GM04503 (cell line): ENCODE measurements around the gene DCC.

Source experiments
- DNase-seq: peaks from one replicate; pipeline ENCODE4 v3.0.0-alpha.2; 2012; ENCODE audit warnings: low read depth

The DCC gene

DNA sequence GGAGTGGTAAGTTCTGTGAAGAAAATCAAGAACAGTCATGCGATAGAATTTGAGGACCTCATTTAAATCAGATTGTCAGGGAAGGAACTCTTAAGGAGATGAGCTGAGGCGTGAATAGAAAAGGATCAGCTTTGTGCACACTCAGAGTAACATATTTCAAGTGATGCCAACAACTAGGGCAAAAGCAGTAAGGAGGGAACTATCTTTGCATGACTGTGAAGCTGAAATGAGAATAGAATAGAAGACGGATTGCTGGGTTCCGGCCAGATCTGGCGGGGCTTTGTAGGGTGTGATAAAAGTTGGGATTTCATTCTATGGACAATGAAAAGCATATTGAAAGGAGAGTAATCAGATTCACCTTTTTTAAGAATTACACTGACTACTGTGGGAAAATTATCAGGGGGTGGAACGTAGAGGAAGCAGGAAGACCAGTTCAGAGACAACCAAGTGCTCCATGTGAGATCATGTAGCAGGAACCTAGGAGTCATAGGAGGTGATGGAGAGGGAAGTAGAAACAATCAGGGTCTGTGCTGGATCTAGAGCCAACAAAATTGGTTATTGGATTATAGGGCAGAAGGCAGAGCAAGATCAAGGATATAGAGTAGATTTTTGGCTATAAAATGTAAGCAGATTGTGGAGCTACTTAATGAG is 884.3 kb downstream of the DCC start:
- DNase-seq = no peak

DNA sequence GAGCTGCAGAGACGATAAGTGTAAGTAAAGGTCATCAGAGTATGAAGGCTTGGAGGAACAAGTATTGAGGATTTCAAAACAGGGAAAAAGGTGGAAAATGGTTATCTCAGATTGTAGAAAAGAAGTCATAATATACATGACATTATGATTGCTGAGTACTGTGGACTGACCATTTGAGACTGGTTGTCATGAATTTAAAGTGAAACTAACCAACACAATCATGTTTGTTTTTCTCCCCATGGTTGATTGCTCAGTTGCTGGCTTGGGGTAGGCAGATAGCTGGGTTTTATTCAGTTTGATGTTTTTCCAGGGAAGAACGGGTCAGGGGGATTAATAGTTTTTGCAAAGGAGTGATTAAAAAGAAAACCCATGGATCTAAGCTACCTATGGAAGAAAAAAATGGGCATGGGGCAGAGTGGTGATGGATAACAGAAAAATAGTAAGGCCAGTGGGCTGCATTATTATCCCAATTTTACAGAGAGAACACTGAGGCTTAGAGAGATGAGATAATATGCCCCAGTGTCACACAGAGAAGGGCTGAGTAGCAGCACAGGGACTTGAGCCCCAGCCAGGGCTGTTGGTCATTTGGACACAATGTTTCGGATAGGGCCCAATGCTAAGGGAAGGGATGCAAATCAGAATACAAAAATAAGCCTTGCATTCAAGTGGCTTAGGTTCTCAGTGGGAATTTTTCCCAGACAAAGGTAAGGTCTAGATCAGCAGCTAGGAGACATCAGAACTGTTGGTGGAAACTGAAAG is 885.7 kb downstream of the DCC start:
- no peak for DNase-seq

DNA sequence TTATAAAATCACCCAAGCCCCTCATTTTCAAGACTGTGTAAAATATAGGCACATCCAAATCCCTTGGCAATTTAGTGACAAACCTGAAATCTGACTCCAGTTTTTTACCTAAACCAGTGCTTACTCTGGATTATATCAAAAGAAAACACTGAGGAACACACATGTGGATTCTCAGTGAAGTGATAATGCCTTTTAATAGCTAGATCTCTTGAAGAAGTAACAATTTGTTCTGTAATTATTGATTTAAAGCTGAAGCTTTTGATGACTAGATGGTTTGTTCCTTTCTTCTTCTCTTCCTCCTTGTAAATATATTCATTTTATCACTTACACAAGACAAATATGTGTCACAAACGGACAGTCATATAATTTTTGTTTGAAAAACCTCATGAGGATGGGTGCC is 894.6 kb downstream of the DCC start:
- no peak for DNase-seq

DNA sequence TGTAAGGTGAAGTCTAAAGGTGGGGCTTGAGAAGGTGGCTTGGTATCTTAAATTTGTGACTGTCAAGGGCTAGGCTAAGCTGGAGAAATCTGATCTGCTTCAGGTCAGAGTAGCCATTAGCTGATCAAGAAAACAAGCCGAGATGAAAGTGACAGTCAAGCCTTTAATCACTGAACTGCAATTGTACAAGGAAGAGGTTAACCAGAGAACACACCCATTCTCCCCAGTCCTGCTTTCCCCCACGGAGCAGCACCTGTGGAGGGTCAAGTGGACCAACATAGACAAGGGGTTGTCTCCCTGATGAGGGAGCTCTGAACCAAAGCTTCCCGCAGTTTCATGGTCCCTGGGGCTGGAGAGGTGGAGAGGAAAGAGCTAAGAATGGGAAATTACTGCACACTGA is 901.2 kb downstream of the DCC start:
- DNase-seq = no peak

DNA sequence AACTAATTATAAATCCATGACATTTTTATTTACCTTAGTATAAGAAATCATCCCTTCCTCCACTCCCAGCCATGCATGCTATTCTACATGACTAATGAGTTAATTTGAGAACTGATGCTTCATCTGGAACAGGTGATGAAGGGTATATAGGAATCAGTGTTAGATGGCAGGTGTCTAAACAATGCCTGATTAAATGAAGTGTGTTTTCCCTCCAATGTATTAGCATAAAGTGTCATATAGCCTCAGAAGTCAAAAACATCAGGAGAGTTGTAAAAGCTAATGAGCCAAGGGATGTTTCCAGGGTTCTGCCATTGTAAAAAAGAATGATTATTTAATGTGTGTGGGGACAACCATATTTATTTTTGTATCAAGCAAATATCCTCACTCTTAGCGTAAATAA is 913.8 kb downstream of the DCC start:
- DNase-seq = no peak

DNA sequence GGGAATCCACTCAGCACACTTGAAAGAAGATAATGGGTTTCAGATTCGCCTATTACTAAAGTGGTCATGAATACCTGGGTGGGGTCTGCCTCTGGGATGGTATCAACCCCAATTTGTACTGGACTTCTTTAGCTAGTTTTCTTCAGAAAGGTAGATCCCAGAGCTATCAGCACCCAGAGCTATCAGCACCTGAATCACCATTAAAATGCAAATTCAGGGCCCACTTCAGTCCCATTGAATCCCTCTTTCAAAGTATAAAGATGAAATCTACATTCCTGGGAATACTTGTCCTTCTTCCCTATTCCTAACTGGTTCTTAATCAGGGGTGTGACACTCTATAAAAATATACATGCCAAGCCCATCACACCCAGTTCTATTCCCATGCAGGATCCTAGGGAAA is 914.3 kb downstream of the DCC start:
- no peak for DNase-seq

DNA sequence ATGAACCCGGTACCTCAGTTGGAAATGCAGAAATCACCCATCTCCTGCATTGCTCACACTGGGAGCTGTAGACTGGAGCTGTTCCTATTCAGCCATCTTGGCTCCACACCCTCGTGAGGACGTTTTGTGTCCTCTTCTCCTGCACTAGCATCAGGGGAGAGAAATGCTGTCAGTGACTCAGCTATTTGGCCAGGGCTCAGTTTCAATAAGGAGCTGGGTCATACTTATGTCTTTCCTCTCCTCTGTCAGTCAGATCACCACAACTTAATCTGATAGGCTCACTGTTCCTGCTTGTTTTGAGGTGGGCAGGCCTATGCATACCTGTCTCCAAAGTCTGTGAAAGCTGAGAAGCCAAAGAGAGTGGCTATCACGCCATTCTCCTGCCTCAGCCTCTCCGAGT is 921.2 kb downstream of the DCC start:
- no peak for DNase-seq

DNA sequence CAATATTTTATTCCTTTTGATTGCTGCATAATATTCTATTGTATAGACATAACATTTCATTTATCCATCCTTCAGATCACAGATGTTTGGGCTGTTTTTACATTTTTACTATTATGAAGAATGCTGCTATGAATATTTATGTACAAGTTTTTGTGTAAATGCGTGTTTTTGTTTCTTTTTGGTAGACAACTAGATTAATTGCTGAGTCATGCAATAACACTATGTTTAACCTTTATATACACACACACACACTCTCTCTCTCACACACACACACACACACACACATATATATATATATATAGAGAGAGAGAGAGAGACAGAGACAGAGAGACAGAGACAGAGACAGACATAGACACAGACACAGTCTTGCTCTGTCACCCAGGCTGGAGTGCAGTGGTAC is 926.9 kb downstream of the DCC start:
- DNase-seq = no peak

DNA sequence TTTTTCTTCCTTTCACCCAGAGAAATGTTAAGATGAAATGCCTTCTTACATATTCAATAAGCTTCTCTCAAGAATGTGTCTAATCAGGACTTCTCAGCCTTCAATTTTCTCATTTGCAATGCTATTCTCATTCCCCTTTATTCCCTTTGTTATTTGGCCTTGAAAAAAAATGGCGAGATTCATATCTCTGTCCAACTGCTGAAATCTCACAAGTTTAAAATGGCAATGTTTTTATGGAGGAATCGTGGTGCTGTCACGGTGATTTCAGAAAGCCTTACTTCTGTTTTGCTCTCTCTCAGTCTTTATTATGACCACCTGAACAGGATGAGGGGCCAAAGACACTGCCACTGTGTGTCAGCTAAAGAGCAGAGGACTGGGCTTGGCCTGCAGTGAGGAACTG is 928.5 kb downstream of the DCC start:
- DNase-seq = no peak

DNA sequence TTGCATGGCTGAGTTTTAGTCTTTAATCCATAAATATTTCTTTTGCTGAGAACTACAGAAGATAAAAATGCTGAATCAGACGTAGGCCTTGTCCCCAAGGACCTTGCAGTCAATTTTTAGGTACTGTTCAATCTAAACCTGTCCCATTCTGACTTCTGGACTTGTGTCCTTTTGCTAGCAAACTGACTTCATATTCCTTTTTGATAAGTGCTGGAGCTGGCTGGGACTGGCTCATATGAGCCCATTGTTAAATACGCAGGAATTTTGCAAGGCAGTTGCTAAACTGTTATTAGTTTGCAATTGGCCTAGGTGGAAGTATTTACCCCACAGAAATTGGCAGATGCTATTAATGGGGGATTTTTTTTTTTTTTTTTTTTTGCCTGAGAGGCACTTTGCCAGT is 941.4 kb downstream of the DCC start:
- DNase-seq = no peak

DNA sequence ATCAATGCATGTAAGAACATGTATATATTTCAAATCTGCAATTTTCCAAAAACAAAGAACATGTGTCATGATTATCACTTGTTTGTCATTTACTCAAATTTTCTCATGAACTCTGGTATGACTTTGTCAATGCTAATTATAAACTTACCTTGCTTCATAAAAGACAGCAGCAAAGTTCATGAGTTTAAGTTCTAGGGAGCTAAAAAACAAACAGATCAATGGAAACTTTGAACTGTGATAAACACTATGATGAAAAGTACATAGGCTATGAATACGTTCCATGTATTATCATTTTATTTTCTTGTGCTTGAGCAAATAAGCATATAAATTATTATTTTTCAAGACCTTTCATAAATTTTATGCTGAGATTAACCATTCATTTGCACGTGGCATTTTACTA is 943.7 kb downstream of the DCC start:
- DNase-seq = no peak

DNA sequence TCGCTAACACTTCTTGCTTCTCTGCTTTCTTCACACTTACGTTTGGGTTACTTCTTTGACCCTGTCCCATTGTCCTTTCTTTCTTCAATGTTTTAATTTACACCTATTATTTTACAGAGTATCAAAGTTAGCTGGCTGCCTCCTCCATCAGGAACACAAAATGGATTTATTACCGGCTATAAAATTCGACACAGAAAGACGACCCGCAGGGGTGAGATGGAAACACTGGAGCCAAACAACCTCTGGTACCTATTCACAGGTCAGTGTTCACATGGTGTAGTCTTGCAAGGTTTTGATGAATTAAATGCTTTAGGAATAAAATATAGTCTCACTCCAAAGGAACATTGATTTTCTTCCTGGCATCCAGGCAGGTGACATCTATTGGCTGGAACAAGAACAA is 965.5 kb downstream of the DCC start:
- DNase-seq = no peak

DNA sequence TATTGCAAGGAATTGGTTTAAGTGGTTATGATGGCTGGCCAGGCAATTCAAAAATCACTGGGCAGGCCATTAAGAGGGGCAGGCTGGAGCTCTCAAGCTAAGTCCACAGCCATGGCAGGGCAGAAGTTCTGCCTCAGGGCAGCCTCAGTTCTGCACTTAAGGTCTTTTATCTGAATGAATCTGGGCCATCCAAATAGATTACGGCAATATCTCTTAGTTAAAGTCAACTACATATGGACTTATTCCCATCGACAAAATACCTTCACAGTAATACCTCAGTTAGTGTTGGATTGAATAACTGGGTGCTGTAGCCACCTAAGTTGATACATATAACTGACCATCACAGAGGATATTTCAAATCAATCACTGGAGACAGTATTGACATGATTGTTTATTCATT is 979.6 kb downstream of the DCC start:
- no peak for DNase-seq

DNA sequence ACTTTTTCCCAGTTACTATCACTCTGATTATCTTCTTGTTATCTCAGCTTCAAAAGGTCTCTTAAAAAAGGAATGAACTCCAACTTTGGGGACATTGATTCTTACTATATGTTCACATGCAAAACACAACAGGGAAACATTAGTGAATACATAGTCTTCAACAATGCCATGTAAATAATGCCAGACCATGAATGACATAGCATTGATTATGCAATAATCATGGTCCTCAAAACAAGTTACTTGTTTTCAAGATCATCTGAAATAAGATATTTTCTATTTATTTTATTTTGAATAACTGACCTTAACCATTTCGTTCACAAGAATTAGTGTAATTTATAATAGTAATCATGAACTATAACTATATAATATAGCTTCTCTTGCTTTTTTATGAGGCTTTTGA is 982.2 kb downstream of the DCC start:
- no peak for DNase-seq

DNA sequence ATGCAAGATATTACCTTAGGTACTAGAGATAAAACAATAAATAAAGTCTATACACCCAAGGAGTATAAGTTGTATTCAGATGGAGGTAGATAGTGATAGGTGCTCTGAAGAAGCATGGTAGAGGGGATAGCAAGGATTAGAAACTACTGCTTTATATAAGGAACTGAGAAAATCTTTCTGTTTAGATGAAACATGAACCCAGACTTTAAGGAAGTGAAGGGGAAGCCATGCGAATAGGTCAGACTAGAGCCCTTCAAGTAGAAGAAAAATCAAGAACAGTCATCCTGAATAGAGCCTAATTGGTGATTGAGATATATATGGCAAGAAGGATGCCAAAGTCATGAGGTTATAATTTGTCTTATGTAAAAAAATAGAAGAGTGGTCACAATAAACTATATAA is 984.4 kb downstream of the DCC start:
- no peak for DNase-seq

DNA sequence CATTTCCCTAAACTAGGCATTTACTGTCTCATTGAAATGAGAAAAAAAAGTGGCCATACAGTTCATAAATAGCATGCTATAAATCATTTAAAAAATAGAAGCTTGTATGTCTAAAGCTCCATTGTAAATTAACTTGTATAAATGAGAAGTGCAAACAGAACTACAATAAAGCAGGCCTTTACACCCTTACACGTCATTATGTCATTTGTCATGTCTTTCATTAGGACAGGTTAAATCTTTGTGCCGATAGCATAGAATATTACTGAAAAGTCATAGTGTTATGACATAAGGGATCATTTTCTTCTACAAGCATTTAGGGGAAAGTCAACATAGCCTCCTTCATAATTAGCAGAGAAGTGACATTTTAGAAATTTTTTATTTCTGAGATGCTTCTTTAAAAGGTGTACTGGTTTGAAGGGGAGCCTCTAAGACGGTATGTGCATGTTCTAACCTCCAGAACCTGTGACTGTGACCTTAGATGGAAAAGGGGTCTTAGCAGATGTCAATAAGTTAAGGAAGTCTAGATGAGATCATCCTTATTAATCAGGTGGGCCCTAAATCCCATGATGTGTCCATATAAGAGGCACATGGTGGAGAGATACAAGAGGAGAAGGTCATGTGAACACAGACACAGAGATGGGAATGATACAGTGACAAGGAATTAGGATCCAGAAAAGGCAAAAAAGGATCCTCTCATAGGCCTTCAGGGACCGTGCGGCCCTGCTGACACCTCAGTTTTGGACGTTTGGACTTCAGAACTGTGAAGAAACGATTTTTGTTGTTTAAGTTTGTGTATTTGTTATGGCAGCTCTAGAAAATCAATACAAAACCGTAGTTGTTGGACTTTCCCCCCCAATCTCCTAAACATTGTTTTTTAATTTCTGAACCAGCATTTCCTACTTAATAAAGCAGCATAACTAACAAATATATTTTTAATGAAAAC is 1020.8 kb downstream of the DCC start:
- DNase-seq = no peak

DNA sequence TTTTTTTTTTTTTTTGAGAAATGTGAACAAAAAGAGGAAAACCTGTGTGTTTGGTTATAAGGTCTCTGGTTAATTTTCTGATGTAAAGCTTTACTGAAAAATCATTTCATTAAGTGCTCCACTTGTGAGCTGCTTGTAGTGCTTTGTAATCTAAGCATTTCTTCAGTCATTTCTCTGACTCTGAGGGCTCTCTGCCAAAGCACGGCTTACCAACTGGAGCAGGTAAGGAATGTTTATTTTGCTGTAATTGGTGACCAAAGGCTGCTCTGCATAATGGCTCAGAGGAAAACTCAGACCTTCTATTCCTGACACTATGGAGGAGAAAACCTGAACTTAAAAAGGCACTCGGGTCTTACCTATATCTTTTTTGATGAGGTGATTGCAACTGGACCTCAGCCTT is 1035.6 kb downstream of the DCC start:
- DNase-seq = no peak

DNA sequence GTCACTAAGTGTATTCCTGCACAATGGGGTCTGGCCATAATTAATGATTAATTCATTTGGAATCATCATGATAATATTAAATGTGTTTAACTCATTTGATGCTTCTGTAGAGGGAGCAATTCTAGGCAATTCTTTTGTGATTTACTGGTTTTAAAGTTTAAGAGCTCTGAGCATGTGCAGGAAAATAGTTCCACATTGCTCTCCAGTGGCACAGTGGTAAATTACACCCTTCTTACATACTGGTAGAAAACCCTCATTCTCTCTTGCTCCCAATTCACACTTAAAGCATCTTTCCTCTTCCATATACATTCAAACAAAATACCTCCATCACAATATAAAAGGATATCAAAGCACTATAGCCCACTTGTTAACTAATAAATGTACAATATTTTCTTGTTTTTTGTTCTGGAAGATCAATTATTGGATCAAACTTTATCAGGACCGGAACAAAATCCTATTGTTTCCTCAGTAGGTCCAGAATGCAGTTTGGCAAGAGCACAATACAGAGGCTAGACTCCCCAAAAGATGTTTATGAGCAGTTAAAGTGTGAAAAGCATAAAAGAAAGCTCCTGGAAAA is 1040.2 kb downstream of the DCC start:
- no peak for DNase-seq

DNA sequence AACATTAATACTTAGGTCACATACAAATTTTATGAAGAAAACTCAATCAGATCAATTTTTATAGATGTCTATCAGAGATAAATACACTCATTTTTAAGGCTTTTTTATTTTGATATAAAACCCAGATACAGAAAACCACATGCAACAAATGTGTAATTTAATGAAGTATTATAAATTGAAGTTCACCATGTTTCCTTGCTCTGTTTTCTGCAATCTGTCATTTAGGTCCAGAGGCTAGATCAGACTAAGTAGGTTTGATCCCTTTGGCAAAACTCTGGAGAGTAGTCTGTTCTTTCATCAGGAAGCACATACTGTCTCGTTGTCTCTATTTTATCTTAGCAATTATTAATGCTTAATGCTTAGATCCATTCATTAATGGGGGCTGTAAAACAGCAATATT is 1042.9 kb downstream of the DCC start:
- DNase-seq = no peak

DNA sequence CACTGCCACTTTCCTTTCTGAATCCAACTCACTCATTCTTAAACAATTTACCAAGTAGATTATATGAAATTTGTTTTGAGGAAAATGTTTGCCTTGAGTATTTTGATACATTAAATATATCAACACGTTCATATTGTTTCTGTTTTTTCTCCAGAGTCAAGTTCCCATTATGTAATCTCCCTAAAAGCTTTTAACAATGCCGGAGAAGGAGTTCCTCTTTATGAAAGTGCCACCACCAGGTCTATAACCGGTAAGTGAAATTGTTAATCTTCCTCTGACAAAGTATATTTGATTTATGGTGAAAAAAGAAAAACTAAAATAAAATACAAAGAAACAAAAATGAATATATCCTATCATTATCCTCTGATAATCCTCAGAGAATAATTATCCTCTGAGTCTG is 1045.9 kb downstream of the DCC start:
- no peak for DNase-seq

DNA sequence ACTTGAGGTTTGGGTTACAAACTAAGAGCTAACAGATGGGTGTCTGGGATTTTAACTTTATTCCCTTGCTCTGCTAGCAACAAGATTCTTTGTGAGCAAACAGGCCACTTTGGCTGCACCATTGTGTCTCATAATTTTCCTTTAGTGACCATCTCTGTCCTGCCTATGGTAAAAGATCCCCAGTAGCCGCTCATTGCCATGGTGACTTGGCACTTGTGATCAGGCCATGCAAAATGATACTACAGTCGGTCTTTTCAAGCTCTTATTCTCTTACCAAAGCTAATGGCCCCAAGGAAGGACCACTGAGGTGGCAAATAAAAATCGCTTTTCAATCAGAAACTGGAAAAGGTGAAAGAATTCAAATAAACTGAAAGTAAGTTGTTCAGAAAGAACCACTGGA is 1047.6 kb downstream of the DCC start:
- DNase-seq = no peak

DNA sequence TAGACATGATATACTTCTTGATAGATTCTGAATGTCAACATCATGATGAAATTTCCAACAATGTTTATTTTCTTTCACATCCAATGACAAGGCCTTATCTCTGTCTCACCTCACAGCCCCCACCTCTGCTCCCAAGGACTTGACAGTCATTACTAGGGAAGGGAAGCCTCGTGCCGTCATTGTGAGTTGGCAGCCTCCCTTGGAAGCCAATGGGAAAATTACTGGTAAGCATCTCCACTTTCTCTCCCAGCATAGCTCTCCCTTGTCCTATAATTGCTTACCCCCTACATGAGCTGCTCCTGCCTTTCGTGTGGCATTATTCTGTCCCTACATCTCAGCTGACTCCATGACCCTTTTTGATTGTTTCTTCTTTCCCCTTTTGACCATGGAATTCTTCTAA is 1062.7 kb downstream of the DCC start:
- no peak for DNase-seq

DNA sequence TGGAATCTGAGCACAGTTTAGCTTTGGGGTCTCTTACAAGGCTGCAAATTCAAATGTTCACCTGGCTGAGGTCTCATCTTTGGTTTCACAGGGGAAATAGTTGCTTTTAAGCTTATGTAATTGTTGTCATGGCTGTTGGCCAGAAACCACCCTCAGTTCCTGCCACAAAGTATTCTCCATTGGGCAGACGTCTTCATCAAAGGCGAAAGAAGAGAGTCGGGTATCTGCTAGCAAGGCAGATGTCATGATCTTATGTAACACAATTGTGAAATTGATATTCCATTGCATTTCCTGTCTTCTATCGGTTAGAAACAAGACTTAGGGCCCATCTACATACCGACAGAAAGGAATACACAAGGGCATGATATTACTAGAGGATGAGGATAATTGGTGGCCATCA is 1068.3 kb downstream of the DCC start:
- DNase-seq = no peak
